ENCODE results near the gene STAMBPL1. TPM values are rescaled to one million over a fixed set of nuclear protein-coding genes. Genes with fewer than 3 reads are reported as not detected.

The STAMBPL1 gene
- total and polyA plus RNA-seq, 2 donors (not counting 3 experiments of a cell fraction or from before 2014, with no cell fraction given) = 0.70 to 1.8 TPM

GRCh38 chr10:88901984-88902789 lies 22.1 kb downstream of the STAMBPL1 start:
- Histone ChIP-seq H3K9me3 (replicated peaks; ENCODE audit: control insufficient read depth, insufficient read depth, low read length) (no peaks in the 10 kb centered on the region), H4K20me1 (replicated peaks; ENCODE audit: control insufficient read depth, extremely low read depth, insufficient read depth, low read length) (no peaks in the 10 kb centered on the region), H3K4me2 (ENCODE audit: insufficient read depth, low read length) (no peak overlapping the region), H3K9me1 (replicated peaks; ENCODE audit: control insufficient read depth, extremely low read depth, insufficient read depth, low read length) (peaks cover 2% of the 10 kb centered on the region), H3K9ac (replicated peaks; ENCODE audit: extremely low read depth, insufficient read depth, low read length) (no peak overlapping the region), H3K36me3 (ENCODE audit: control insufficient read depth in 2 of 2, extremely low read depth in 1 of 2, insufficient read depth in 2 of 2, low read length in 2 of 2) (no peaks in the 10 kb centered on the region), H2AFZ (ENCODE audit: low read depth, low read length) (no peak overlapping the region), H3K4me3 (replicated peaks in 1 of 3; ENCODE audit: insufficient read depth in 1 of 3, low read depth in 1 of 3, low read length in 3 of 3) (no peak overlapping the region), H3K4me1 (ENCODE audit: control insufficient read depth, extremely low read depth, insufficient read depth, low read length) (no peaks in the 10 kb centered on the region), H3K27me3 (ENCODE audit: control insufficient read depth in 2 of 2, insufficient read depth in 2 of 2, low read length in 2 of 2) (no peaks in the 10 kb centered on the region), H3K27ac (ENCODE audit: insufficient read depth, low read depth, low read length) (no peak overlapping the region), H3K79me2 (ENCODE audit: control insufficient read depth, insufficient read depth, low read length) (no peaks in the 10 kb centered on the region)
- TF ChIP-seq MYC (IDR thresholded peaks at IDR 0.05; ENCODE audit: low read depth, low read length) = no peak
- TF ChIP-seq POLR2A (IDR thresholded peaks at IDR 0.05; ENCODE audit: low read depth, low read length) = no peak
- TF ChIP-seq CTCF (IDR thresholded peaks at IDR 0.05; ENCODE audit: extremely low read depth in 1 of 2, insufficient read depth in 1 of 2, low read depth in 1 of 2, low read length in 2 of 2) = no peak
- TF ChIP-seq JUN (IDR thresholded peaks at IDR 0.05; ENCODE audit: borderline replicate concordance, insufficient read depth, insufficient read length, low read depth) = no peak
- TF ChIP-seq EZH2 (IDR thresholded peaks at IDR 0.05; ENCODE audit: borderline replicate concordance, low read depth, low read length, severe bottlenecking) = no peak
- TF ChIP-seq GATA2 (IDR thresholded peaks at IDR 0.05; ENCODE audit: insufficient read depth, insufficient read length, low read depth, low read length) = no peak
- TF ChIP-seq MAX (IDR thresholded peaks at IDR 0.05; ENCODE audit: insufficient read depth, insufficient read length) = no peak
- no peak for TF ChIP-seq FOS (IDR thresholded peaks at IDR 0.05; ENCODE audit: borderline replicate concordance, insufficient read depth, low read length)
- no peak for TF ChIP-seq POLR2AphosphoS5 (IDR thresholded peaks at IDR 0.05; ENCODE audit: insufficient read depth, low read depth, low read length)
- no TSS peak for BruUV-seq (replicated peaks)
- CTCF ChIA-PET = interaction anchor here (1.0 to 3.3 kb wide), 6 partner anchors 11 to 337 kb away, joined by 3 to 16 read pairs (median 6); no protein-coding TSS in a partner anchor
- FAIRE-seq (no peak), DNase-seq (ENCODE audit: low read depth, low spot score) (no peak)
- dilution Hi-C loops (cut with MboI; ENCODE audit: extremely low pct_ligation_motif_present, low sequenced_read_pairs) (no loop called here), intact Hi-C loops (cut with micrococcal nuclease) (loop anchor here (5.0 kb wide), 1 partner anchor 45 kb away; no protein-coding TSS in a partner anchor)
- POLR2A ChIA-PET = no interaction called here

Data from endothelial cell of umbilical vein (primary cell).